ENCODE measurements around the gene ZNF383.
"Not testable (repeated sequence)": the region's sequence is repeated elsewhere in the genome, so short reads cannot be mapped to it uniquely, and the experiment has no call there.

Gene ZNF383

GRCh38 chr19:37251308-37252229 is 33.6 kb downstream of the ZNF383 start:
- peak; percentile 99 for FAIRE-seq
- DNase-seq (ENCODE audit: insufficient read length, low spot score): peak; percentile 97
- TF ChIP-seq POLR2A (IDR thresholded peaks at IDR 0.05; ENCODE audit: low read depth, low read length): peak; percentile 49

GRCh38 chr19:37263028-37263427 is 45.0 kb downstream of the ZNF383 start:
- DNase-seq (ENCODE audit: insufficient read length, low spot score); FAIRE-seq: not testable (repeated sequence)

DNA sequence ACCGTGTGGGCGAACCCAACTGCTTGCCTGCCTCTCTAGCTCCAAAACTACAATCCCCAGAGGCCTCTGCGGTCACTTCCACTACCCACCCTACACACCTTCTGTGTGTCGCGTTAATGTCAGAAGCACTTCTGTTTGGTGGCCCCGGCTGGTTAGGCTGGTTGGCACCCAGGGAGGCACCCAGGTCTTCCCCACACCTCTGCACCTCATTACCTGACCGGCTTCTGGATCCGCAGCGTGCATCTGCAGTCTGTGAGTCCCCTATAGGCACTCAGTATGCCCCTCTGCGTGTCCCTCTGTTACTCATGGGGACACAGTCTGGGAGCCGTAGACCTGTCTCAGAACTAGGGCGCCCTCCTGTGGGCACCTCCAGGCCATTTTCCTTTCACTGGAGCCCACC is 49.0 kb downstream of the ZNF383 start:
- not testable (repeated sequence) for FAIRE-seq

DNA sequence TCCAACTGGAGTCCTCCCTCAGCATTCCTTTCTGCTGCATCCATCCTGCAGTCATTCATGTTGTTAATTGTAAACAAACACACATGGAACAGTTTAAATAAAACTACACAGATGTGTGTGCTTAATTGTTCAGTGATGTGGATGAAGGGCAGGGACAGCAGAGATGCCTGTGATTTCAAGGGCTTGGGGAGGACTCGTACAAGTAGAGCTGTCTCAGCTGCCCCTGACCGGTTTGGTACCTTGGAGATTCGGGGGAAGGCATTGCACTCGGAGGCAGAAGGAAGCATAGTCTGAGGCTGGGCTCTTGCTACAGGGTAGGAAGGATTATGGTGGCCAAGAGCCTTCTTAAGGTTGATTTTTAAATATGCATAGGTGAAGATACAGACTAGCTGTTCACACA is 49.7 kb downstream of the ZNF383 start:
- FAIRE-seq: not testable (repeated sequence)

More for the DNA sequence above, 49.0 kb downstream of the ZNF383 start:
- DNase-seq (ENCODE audit: insufficient read length, low spot score): not testable (repeated sequence)

DNA sequence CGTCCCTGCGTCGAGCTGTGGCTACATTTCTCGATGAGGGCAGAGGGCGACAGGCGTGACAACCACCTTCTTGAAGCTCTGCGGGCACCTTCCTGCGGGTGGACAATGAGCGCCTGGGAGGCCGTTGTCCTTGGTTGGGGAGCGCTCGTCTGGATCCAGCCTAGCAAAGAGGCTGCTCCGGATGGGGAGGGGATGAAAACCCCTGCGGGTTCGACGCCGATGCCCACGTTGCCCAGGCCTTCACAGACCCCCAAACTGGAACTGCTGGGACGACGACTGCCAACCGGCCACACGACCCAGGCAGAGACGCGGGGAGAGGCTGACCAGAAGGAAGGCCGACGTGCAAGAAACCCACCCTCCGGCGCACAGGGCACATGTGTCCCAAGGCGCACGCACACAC is 62.6 kb downstream of the ZNF383 start:
- DNase-seq (ENCODE audit: insufficient read length, low spot score); FAIRE-seq: not testable (repeated sequence)

More for the DNA sequence above, 49.7 kb downstream of the ZNF383 start:
- not testable (repeated sequence) for DNase-seq (ENCODE audit: insufficient read length, low spot score)

DNA sequence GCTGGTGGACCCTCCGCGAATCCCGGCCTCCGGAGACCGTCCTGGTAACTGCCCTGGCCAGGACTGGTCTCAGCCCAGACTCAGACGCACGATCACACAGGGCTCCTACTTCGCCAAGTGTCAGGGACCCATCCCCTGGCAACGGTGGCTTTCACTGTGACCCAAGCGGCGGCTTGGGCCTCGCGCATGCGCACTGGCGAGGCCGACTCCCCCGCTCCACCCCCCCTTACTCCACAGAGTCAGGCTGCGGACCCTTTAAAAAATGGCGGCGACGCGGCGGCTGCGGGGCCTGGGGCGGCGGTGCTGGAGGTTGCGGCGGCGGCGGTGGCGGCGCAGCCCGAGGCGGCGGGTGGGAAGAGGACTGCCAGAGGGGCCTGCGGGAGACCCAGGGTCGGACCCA is 66.0 kb downstream of the ZNF383 start:
- FAIRE-seq; DNase-seq (ENCODE audit: insufficient read length, low spot score): not testable (repeated sequence)

DNA sequence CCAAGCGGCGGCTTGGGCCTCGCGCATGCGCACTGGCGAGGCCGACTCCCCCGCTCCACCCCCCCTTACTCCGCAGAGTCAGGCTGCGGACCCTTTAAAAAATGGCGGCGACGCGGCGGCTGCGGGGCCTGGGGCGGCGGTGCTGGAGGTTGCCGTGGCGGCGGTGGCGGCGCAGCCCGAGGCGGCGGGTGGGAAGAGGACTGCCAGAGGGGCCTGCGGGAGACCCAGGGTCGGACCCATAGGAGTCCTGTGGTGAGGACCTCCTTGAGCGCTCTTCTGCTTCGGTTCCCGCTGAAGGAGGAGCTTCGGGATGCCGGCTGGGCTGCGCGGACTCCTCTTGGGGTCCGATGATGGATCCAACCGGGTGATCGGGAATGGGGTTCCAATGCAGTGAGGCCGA is 71.2 kb downstream of the ZNF383 start:
- DNase-seq (ENCODE audit: insufficient read length, low spot score); FAIRE-seq: not testable (repeated sequence)

DNA sequence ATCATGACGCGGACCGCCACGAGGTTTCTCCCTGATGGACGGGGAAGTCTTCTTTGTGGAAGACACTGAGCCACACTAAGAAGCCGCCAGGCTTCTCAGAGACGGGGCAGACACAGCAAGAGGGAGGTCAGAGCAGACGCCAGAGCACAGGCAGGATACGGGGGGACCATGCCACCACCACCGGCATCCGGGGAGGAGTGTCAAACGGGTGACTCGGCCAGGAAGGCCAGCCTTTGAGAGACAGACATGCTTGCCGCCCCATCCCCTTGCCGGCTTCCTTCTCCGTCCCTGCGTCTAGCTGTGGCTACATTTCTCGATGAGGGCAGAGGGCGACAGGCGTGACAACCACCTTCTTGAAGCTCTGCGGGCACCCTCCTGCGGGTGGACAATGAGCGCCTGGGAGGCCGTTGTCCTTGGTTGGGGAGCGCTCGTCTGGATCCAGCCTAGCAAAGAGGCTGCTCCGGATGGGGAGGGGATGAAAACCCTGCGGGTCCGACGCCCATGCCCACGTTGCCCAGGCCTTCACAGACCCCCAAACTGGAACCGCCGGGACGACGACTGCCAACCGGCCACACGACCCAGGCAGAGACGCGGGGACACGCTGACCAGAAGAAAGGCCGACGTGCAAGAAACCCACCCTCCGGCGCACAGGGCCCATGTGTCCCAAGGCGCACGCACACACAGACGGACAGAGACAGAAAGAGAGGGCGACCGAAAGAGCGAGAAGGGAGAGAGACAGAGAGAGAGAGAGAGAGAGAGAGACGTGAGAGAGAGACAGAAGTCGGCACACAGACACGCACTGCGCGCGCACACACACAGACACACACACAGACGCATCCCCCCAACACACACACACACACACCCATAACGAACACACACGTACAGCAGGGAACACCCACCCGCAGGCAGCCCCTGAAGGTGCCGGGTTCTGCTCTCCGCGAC is 75.3 kb downstream of the ZNF383 start:
- not testable (repeated sequence) for FAIRE-seq; DNase-seq (ENCODE audit: insufficient read length, low spot score)

DNA sequence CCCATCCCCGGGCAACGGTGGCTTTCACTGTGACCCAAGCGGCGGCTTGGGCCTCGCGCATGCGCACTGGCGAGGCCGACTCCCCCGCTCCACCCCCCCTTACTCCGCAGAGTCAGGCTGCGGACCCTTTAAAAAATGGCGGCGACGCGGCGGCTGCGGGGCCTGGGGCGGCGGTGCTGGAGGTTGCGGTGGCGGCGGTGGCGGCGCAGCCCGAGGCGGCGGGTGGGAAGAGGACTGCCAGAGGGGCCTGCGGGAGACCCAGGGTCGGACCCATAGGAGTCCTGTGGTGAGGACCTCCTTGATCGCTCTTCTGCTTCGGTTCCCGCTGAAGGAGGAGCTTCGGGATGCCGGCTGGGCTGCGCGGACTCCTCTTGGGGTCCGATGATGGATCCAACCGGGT is 76.2 kb downstream of the ZNF383 start:
- DNase-seq (ENCODE audit: insufficient read length, low spot score); FAIRE-seq: not testable (repeated sequence)
